ENCODE data around the gene SHISA7. TPM values are rescaled to one million over a fixed set of nuclear protein-coding genes. Genes with fewer than 3 reads are reported as not detected.
"Not testable (repeated sequence)": the region's sequence is repeated elsewhere in the genome, so short reads cannot be mapped to it uniquely, and the experiment has no call there.

Gene SHISA7
- total RNA-seq, 2 donors from 2014 or later = not detected

- DNase-seq (ENCODE audit: low spot score) = no peak
- Mint-ChIP-seq H3K36me3 (no peaks in the 10 kb centered on the region), H3K27ac (no peak overlapping the region), H3K9me3 (no peaks in the 10 kb centered on the region), H3K27me3 (peaks cover 16 to 29% of the 10 kb centered on the region in 2 donors), H3K4me3 (peak overlapping the region; percentile 38), H3K4me1 (ENCODE audit: low read depth in 2 of 2) (peaks cover 6 to 22% of the 10 kb centered on the region in 2 donors)
- ATAC-seq = no peak
Observed at GRCh38 chr19:55451965-55452748, 9.1 kb upstream of the SHISA7 start.

- peak overlapping the region; percentile 38 for H3K4me3 Mint-ChIP-seq
- H3K36me3 Mint-ChIP-seq = no peaks in the 10 kb centered on the region
- H3K27ac Mint-ChIP-seq = no peak overlapping the region
- peaks cover 16 to 29% of the 10 kb centered on the region in 2 donors for H3K27me3 Mint-ChIP-seq
- H3K9me3 Mint-ChIP-seq = no peaks in the 10 kb centered on the region
- H3K4me1 Mint-ChIP-seq (ENCODE audit: low read depth in 2 of 2) = peaks cover 6 to 22% of the 10 kb centered on the region in 2 donors
- no peak for ATAC-seq
- DNase-seq (ENCODE audit: low spot score) = no peak
Observed at GRCh38 chr19:55451163-55451964, 8.3 kb upstream of the SHISA7 start.

GRCh38 chr19:55449469-55449868, 6.4 kb upstream of the SHISA7 start:
- Mint-ChIP-seq H3K4me3 (no peak overlapping the region), H3K36me3 (no peaks in the 10 kb centered on the region), H3K27ac (no peak overlapping the region), H3K27me3 (peaks cover 23 to 36% of the 10 kb centered on the region in 2 donors), H3K4me1 (ENCODE audit: low read depth in 2 of 2) (peaks cover 6 to 20% of the 10 kb centered on the region in 2 donors), H3K9me3 (no peaks in the 10 kb centered on the region)
- ATAC-seq = no peak
- no peak for DNase-seq (ENCODE audit: low spot score)

GRCh38 chr19:55448175-55448490, 5.0 kb upstream of the SHISA7 start:
- not testable (repeated sequence) for H3K36me3 Mint-ChIP-seq; H3K4me3 Mint-ChIP-seq; ATAC-seq; DNase-seq (ENCODE audit: low spot score); H3K27ac Mint-ChIP-seq; H3K9me3 Mint-ChIP-seq
- Mint-ChIP-seq H3K27me3 (peaks cover 33 to 39% of the 10 kb centered on the region in 2 donors), H3K4me1 (ENCODE audit: low read depth in 2 of 2) (peaks cover 6 to 14% of the 10 kb centered on the region in 2 donors)

- Mint-ChIP-seq H3K27me3 (peaks cover 37 to 43% of the 10 kb centered on the region in 2 donors), H3K4me1 (ENCODE audit: low read depth in 2 of 2) (peaks cover 6 to 14% of the 10 kb centered on the region in 2 donors), H3K27ac (no peak overlapping the region), H3K36me3 (no peaks in the 10 kb centered on the region), H3K4me3 (no peak overlapping the region), H3K9me3 (no peaks in the 10 kb centered on the region)
- DNase-seq (ENCODE audit: low spot score) = no peak
- peak; percentile 15 to 34 for ATAC-seq
Observed at GRCh38 chr19:55447421-55448174, 4.5 kb upstream of the SHISA7 start.

- H3K4me1 Mint-ChIP-seq (ENCODE audit: low read depth in 2 of 2) = peaks cover 7 to 17% of the 10 kb centered on the region in 2 donors
- no peak for ATAC-seq
Observed at GRCh38 chr19:55446060-55446459, 3.0 kb upstream of the SHISA7 start.

GRCh38 chr19:55444646-55445045, 1.5 kb upstream of the SHISA7 start:
- H3K27me3 Mint-ChIP-seq = peaks cover 40 to 45% of the 10 kb centered on the region in 2 donors
- ATAC-seq (no peak), DNase-seq (ENCODE audit: low spot score) (no peak)
- H3K9me3 Mint-ChIP-seq = no peaks in the 10 kb centered on the region
- no peak overlapping the region for H3K4me3 Mint-ChIP-seq
- no peak overlapping the region for H3K27ac Mint-ChIP-seq
- peaks cover 8% of the 10 kb centered on the region for H3K36me3 Mint-ChIP-seq
- peaks cover 11 to 17% of the 10 kb centered on the region in 2 donors for H3K4me1 Mint-ChIP-seq (ENCODE audit: low read depth in 2 of 2)

More at GRCh38 chr19:55446060-55446459, 3.0 kb upstream of the SHISA7 start:
- Mint-ChIP-seq H3K36me3 (peaks cover 4% of the 10 kb centered on the region), H3K9me3 (no peaks in the 10 kb centered on the region), H3K27me3 (peaks cover 38 to 43% of the 10 kb centered on the region in 2 donors), H3K27ac (no peak overlapping the region), H3K4me3 (no peak overlapping the region)
- DNase-seq (ENCODE audit: low spot score) = no peak

- no peak for DNase-seq (ENCODE audit: low spot score)
- no peak overlapping the region for H3K4me3 Mint-ChIP-seq
- no peaks in the 10 kb centered on the region for H3K9me3 Mint-ChIP-seq
- H3K27me3 Mint-ChIP-seq = peaks cover 47 to 52% of the 10 kb centered on the region in 2 donors
- ATAC-seq = no peak
- H3K4me1 Mint-ChIP-seq (ENCODE audit: low read depth in 2 of 2) = peaks cover 11 to 17% of the 10 kb centered on the region in 2 donors
- H3K27ac Mint-ChIP-seq = no peak overlapping the region
- peaks cover 8% of the 10 kb centered on the region for H3K36me3 Mint-ChIP-seq
Observed at GRCh38 chr19:55443824-55444480, 852 bp upstream of the SHISA7 start.

GRCh38 chr19:55442372-55442961, 633 bp downstream of the SHISA7 start:
- peaks cover 8% of the 10 kb centered on the region for H3K36me3 Mint-ChIP-seq
- ATAC-seq (no peak), DNase-seq (ENCODE audit: low spot score) (no peak)
- peaks cover 11 to 17% of the 10 kb centered on the region in 2 donors for H3K4me1 Mint-ChIP-seq (ENCODE audit: low read depth in 2 of 2)
- peaks cover 51 to 57% of the 10 kb centered on the region in 2 donors for H3K27me3 Mint-ChIP-seq
- no peaks in the 10 kb centered on the region for H3K9me3 Mint-ChIP-seq
- H3K27ac Mint-ChIP-seq = no peak overlapping the region
- no peak overlapping the region for H3K4me3 Mint-ChIP-seq

GRCh38 chr19:55441692-55442321, 1.3 kb downstream of the SHISA7 start:
- peak overlapping the region; percentile 50 for H3K4me3 Mint-ChIP-seq

GRCh38 chr19:55441319-55441691, 1.8 kb downstream of the SHISA7 start:
- Mint-ChIP-seq H3K4me1 (ENCODE audit: low read depth in 2 of 2) (peaks cover 11 to 17% of the 10 kb centered on the region in 2 donors), H3K36me3 (peaks cover 8% of the 10 kb centered on the region), H3K27ac (no peak overlapping the region), H3K27me3 (peaks cover 58 to 65% of the 10 kb centered on the region in 2 donors), H3K4me3 (peak overlapping the region; percentile 50), H3K9me3 (no peaks in the 10 kb centered on the region)
- no peak for DNase-seq (ENCODE audit: low spot score)
- no peak for ATAC-seq

More at GRCh38 chr19:55441692-55442321, 1.3 kb downstream of the SHISA7 start:
- DNase-seq (ENCODE audit: low spot score) (no peak), ATAC-seq (no peak)
- H3K36me3 Mint-ChIP-seq = peaks cover 8% of the 10 kb centered on the region
- no peaks in the 10 kb centered on the region for H3K9me3 Mint-ChIP-seq
- H3K4me1 Mint-ChIP-seq (ENCODE audit: low read depth in 2 of 2) = peaks cover 11 to 17% of the 10 kb centered on the region in 2 donors
- peaks cover 58 to 63% of the 10 kb centered on the region in 2 donors for H3K27me3 Mint-ChIP-seq
- H3K27ac Mint-ChIP-seq = no peak overlapping the region

- H3K4me3 Mint-ChIP-seq = peak overlapping the region; percentile 50
- peak; percentile 46 to 69 for ATAC-seq
Observed at GRCh38 chr19:55440411-55441105, 2.5 kb downstream of the SHISA7 start.

More at GRCh38 chr19:55440411-55441105, 2.5 kb downstream of the SHISA7 start:
- H3K27me3 Mint-ChIP-seq = peaks cover 55 to 65% of the 10 kb centered on the region in 2 donors
- H3K4me1 Mint-ChIP-seq (ENCODE audit: low read depth in 2 of 2) = peaks cover 11 to 17% of the 10 kb centered on the region in 2 donors
- H3K9me3 Mint-ChIP-seq = no peaks in the 10 kb centered on the region
- no peak for DNase-seq (ENCODE audit: low spot score)
- H3K27ac Mint-ChIP-seq = peak overlapping the region in 1 of 2 donors; percentile 11
- H3K36me3 Mint-ChIP-seq = peaks cover 8% of the 10 kb centered on the region

All from natural killer cell treated with Interleukin-12 subunit alpha and Interleukin-12 subunit beta and Interleukin-15 and Interleukin-18, amount 100 ng/mL, for 72 hours (primary cell).